PC-3 (cell line): ENCODE data around the gene EFNA5. TPM values are rescaled to one million over a fixed set of nuclear protein-coding genes. Genes with fewer than 3 reads are reported as not detected.

Experiments
- ATAC-seq: fragments of 200-7000 bp; cut with Tn5 transposase; 2 replicates; pipeline ENCODE4 v1.9.1; 2020; ENCODE audit warnings: mild to moderate bottlenecking, moderate library complexity
- BruUV-seq: library from RNA; stranded (reverse); fragments of 400-500 nt; replicated peaks from 2 replicates; lab custom pipeline; 2021; lab: Mats Ljungman, UMichigan
- CTCF ChIA-PET: fragments of 300-600 bp; sonication (Branson Sonifier 250); formaldehyde crosslinking; loops from one replicate; lab custom pipeline; 2022; ENCODE audit warnings: antibody characterized with exemption; lab: Charles Lee
- POLR2A ChIA-PET: fragments of 300-600 bp; sonication (Branson Sonifier 250); formaldehyde crosslinking; loops from one replicate; lab custom pipeline; 2022; ENCODE audit warnings: antibody characterized with exemption; ENCODE audit not compliant: unreplicated experiment; lab: Charles Lee
- DNase-seq: peaks from one replicate; pipeline ENCODE4 v3.0.0-alpha.2; 2015
- H2AFZ ChIP-seq: fragments of 300-600 bp; sonication (generic); 2 replicates; pipeline ENCODE4 v1.6.0; 2016; ENCODE audit warnings: antibody characterized with exemption, low read length
- H3F3A ChIP-seq: fragments of 300-600 bp; sonication (generic); one replicate; pipeline ENCODE4 v1.6.0; 2017; ENCODE audit warnings: antibody characterized with exemption, low read length, control low read depth, mild to moderate bottlenecking; ENCODE audit not compliant: unreplicated experiment
- H3K27ac ChIP-seq: fragments of 300-600 bp; sonication (generic); 2 replicates; pipeline ENCODE4 v1.5.1; 2016; ENCODE audit warnings: mild to moderate bottlenecking, low read length
- H3K27me3 ChIP-seq: fragments of 300-600 bp; sonication (generic); 2 replicates; pipeline ENCODE4 v1.6.1; 2016; ENCODE audit warnings: low read length, mixed read lengths
- H3K36me3 ChIP-seq: fragments of 300-600 bp; sonication (generic); 2 replicates; pipeline ENCODE4 v1.6.1; 2016; ENCODE audit warnings: low read depth, mixed run types, low read length, mixed read lengths
- H3K4me1 ChIP-seq: fragments of 300-600 bp; sonication (generic); 2 replicates; pipeline ENCODE4 v1.5.1; 2016; ENCODE audit warnings: low read length; ENCODE audit not compliant: insufficient read depth
- H3K4me2 ChIP-seq: fragments of 300-600 bp; sonication (generic); 2 replicates; pipeline ENCODE4 v1.6.0; 2016; ENCODE audit warnings: low read length
- H3K4me3 ChIP-seq: fragments of 300-600 bp; sonication (generic); 2 replicates; pipeline ENCODE4 v1.5.1; 2016; ENCODE audit warnings: mild to moderate bottlenecking, low read length, mixed read lengths
- H3K79me2 ChIP-seq: fragments of 300-600 bp; sonication (generic); 2 replicates; pipeline ENCODE4 v1.6.1; 2017; ENCODE audit warnings: low read length, mixed read lengths
- H3K9ac ChIP-seq: fragments of 300-600 bp; sonication (generic); 2 replicates; pipeline ENCODE4 v1.6.0; 2016; ENCODE audit warnings: mild to moderate bottlenecking, low read length
- H3K9me2 ChIP-seq: fragments of 300-600 bp; sonication (generic); replicated peaks from 2 replicates; pipeline ENCODE4 v1.6.1; 2016; ENCODE audit warnings: mixed run types, low read length, mixed read lengths
- H3K9me3 ChIP-seq: fragments of 300-600 bp; sonication (generic); 2 replicates; pipeline ENCODE4 v1.6.1; 2016; ENCODE audit warnings: low read length, mixed read lengths
- H4K20me1 ChIP-seq: fragments of 300-600 bp; sonication (generic); 2 replicates; pipeline ENCODE4 v1.6.1; 2016; ENCODE audit warnings: low read length, mixed read lengths
- CTCF ChIP-seq: fragments of 300-600 bp; sonication (generic); conservative IDR thresholded peaks from 2 replicates; pipeline ENCODE4 v1.5.1; 2017; ENCODE audit warnings: antibody characterized with exemption, low read depth, mild to moderate bottlenecking, low read length
- EZH2 ChIP-seq: fragments of 300-600 bp; sonication (generic); IDR thresholded peaks from one replicate; pipeline ENCODE4 v1.6.1; 2017; ENCODE audit warnings: antibody characterized with exemption, mild to moderate bottlenecking, low read length; ENCODE audit not compliant: unreplicated experiment
- EZH2phosphoT487 ChIP-seq: fragments of 300-600 bp; sonication (generic); IDR thresholded peaks from 2 replicates; pipeline ENCODE4 v1.6.1; 2018; ENCODE audit warnings: mild to moderate bottlenecking, antibody characterized with exemption, low read length, borderline replicate concordance
- intact Hi-C: fragments of 100-400 bp; cut with micrococcal nuclease; formaldehyde crosslinking; loops from 2 replicates; pipeline ENCODE4 v1.9.0; 2023
- total RNA-seq: library from RNA; depleted of rRNA; stranded (reverse); fragments of >200 nt; gene quantifications from 2 replicates; pipeline ENCODE4 v1.2.3, GENCODE V29; 2014

EFNA5 gene
- total RNA-seq, 1 experiment from 2014 or later, result 5.4 TPM

GRCh38 chr5:107532916-107533315, 137.8 kb downstream of the EFNA5 start:
- no peak for TF ChIP-seq EZH2
- TF ChIP-seq EZH2phosphoT487, result no peak
- TF ChIP-seq CTCF, result no peak
- Histone ChIP-seq H3K27ac (no peak overlapping the region), H2AFZ (no peak overlapping the region), H3K9me2 (no peaks in the 10 kb centered on the region), H3K9ac (no peak overlapping the region), H4K20me1 (no peaks in the 10 kb centered on the region), H3K27me3 (no peaks in the 10 kb centered on the region), H3K36me3 (no peaks in the 10 kb centered on the region), H3K9me3 (no peaks in the 10 kb centered on the region), H3K4me2 (no peak overlapping the region), H3K4me1 (no peaks in the 10 kb centered on the region), H3K79me2 (0 out of 2 replicates have a peak, but pooled peaks cover 8% of the 10 kb centered on the region), H3K4me3 (no peak overlapping the region), H3F3A (no peaks in the 10 kb centered on the region)
- POLR2A ChIA-PET, result no interaction called here
- intact Hi-C loops, result no loop called here
- CTCF ChIA-PET, result no interaction called here
- no peak for DNase-seq
- ATAC-seq, result no peak
- no TSS peak for BruUV-seq

GRCh38 chr5:107532169-107532878, 138.4 kb downstream of the EFNA5 start:
- Histone ChIP-seq H3K36me3 (no peaks in the 10 kb centered on the region), H3K27ac (no peak overlapping the region), H2AFZ (no peak overlapping the region), H3F3A (no peaks in the 10 kb centered on the region), H3K9ac (no peak overlapping the region), H3K4me1 (no peaks in the 10 kb centered on the region; the same call in 1 of the 2 replicates), H3K79me2 (0 out of 2 replicates have a peak, but pooled peaks cover 8% of the 10 kb centered on the region), H3K4me3 (no peak overlapping the region), H3K9me3 (no peaks in the 10 kb centered on the region), H3K27me3 (no peaks in the 10 kb centered on the region), H4K20me1 (no peaks in the 10 kb centered on the region), H3K4me2 (no peak overlapping the region), H3K9me2 (no peaks in the 10 kb centered on the region)
- ATAC-seq (no peak), DNase-seq (no peak)
- intact Hi-C loops, result no loop called here
- ChIA-PET CTCF (no interaction called here), POLR2A (no interaction called here)
- TF ChIP-seq EZH2, result no peak
- TF ChIP-seq EZH2phosphoT487, result no peak
- TF ChIP-seq CTCF, result no peak
- no TSS peak for BruUV-seq

GRCh38 chr5:107531308-107531707, 139.4 kb downstream of the EFNA5 start:
- ATAC-seq, result no peak

More at GRCh38 chr5:107531308-107531707, 139.4 kb downstream of the EFNA5 start:
- Histone ChIP-seq H3K4me3 (no peak overlapping the region), H3F3A (no peaks in the 10 kb centered on the region), H3K9me2 (no peaks in the 10 kb centered on the region), H3K36me3 (no peaks in the 10 kb centered on the region), H4K20me1 (no peaks in the 10 kb centered on the region), H3K27ac (no peak overlapping the region), H3K79me2 (0 out of 2 replicates have a peak, but pooled peaks cover 11% of the 10 kb centered on the region), H2AFZ (no peak overlapping the region), H3K27me3 (no peaks in the 10 kb centered on the region), H3K9me3 (no peaks in the 10 kb centered on the region), H3K4me2 (no peak overlapping the region), H3K4me1 (peaks cover 5% of the 10 kb centered on the region; the same call in 1 of the 2 replicates), H3K9ac (no peak overlapping the region)
- intact Hi-C loops, result no loop called here
- POLR2A ChIA-PET, result no interaction called here
- no peak for DNase-seq
- BruUV-seq, result no TSS peak
- TF ChIP-seq EZH2phosphoT487 (no peak), EZH2 (no peak), CTCF (no peak)
- CTCF ChIA-PET, result no interaction called here
